Measurements from ENCODE around the gene NME7.

- TF ChIP-seq SIN3A (IDR thresholded peaks at IDR 0.05; ENCODE audit: borderline replicate concordance, insufficient read depth, low read depth, low read length) (no peak), POLR2AphosphoS5 (IDR thresholded peaks at IDR 0.05; ENCODE audit: low read depth, low read length) (no peak), CTCF (IDR thresholded peaks at IDR 0.05) (no peak), REST (IDR thresholded peaks at IDR 0.05; ENCODE audit: insufficient read depth in 1 of 2, low read depth in 2 of 2, low read length in 1 of 2) (no peak), TCF7L2 (IDR thresholded peaks at IDR 0.05; ENCODE audit: low read depth, low read length) (no peak)
Observed at GRCh38 chr1:169113613-169114119, 253.9 kb downstream of the NME7 start.
